Activated CD8-positive, alpha-beta memory T cell treated with anti-CD3 and anti-CD28 coated beads for 4 hours (primary cell): ENCODE data around the gene PIGBOS1.

Source experiments
- DNase-seq, 2 donors: peaks; one replicate each; pipeline ENCODE4 v3.0.0-alpha.2; 2020; ENCODE audit warnings: low read depth in 2 of 2

Gene PIGBOS1

GRCh38 chr15:55267401-55268175 is 51.3 kb downstream of the PIGBOS1 start:
- peak; percentile 45 to 47 for DNase-seq
